Spinal cord (tissue), 10 donors: ENCODE results near the gene PPFIA3. TPM values are rescaled to one million over a fixed set of nuclear protein-coding genes. Genes with fewer than 3 reads are reported as not detected.

Experiments used
- DNase-seq, 6 donors: peaks; one replicate each; pipeline versions ENCODE4 v3.0.0 to v3.0.0-alpha.2; 2013 to 2015; ENCODE audit warnings: low spot score in 6 of 6, low read depth in 4 of 6
- H3K27ac ChIP-seq: one replicate; pipeline ENCODE4 v1.5.1; 2013; ENCODE audit warnings: low read depth, low read length, control low read depth
- H3K27me3 ChIP-seq: one replicate; pipeline ENCODE4 v1.6.1; 2013; ENCODE audit warnings: low read length; ENCODE audit not compliant: control insufficient read depth, insufficient read depth
- H3K36me3 ChIP-seq: one replicate; pipeline ENCODE4 v1.6.1; 2013; ENCODE audit warnings: low read length; ENCODE audit not compliant: control insufficient read depth, insufficient read depth
- H3K4me1 ChIP-seq: one replicate; pipeline ENCODE4 v1.6.1; 2013; ENCODE audit warnings: low read length; ENCODE audit not compliant: control insufficient read depth, insufficient read depth
- H3K4me3 ChIP-seq: one replicate; pipeline ENCODE4 v1.5.1; 2013; ENCODE audit warnings: low read depth, low read length, control low read depth
- H3K9me3 ChIP-seq: one replicate; pipeline ENCODE4 v1.6.1; 2013; ENCODE audit warnings: low read length; ENCODE audit not compliant: control insufficient read depth, insufficient read depth
- WGBS: methylation state at CpG from one replicate; pipeline ENCODE4 v1.1.5; 2013; ENCODE audit warnings: missing lambda C conversion rate; ENCODE audit not compliant: insufficient coverage; 5-methylcytosine and 5-hydroxymethylcytosine counted together
- polyA plus RNA-seq, 2 donors: library from polyadenylated mRNA; unstranded; fragments of 120-200 nt; gene quantifications; one replicate each; pipeline ENCODE4 v1.2.1, GENCODE V29; 2013; ENCODE audit not compliant: insufficient read length in 2 of 2
- total RNA-seq, 2 donors: library from RNA; depleted of rRNA in 1 of 2; stranded (reverse); fragments of 120-200 nt in 1 of 2; fragments of >200 nt in 1 of 2; gene quantifications; one replicate each; pipeline versions ENCODE4 v1.2.3 to v1.2.4, GENCODE V29; 2013 to 2014
- donor health status: healthy.

PPFIA3 gene
- total and polyA plus RNA-seq, 4 donors: 21.1 to 92.2 (median 56.1) TPM

DNA sequence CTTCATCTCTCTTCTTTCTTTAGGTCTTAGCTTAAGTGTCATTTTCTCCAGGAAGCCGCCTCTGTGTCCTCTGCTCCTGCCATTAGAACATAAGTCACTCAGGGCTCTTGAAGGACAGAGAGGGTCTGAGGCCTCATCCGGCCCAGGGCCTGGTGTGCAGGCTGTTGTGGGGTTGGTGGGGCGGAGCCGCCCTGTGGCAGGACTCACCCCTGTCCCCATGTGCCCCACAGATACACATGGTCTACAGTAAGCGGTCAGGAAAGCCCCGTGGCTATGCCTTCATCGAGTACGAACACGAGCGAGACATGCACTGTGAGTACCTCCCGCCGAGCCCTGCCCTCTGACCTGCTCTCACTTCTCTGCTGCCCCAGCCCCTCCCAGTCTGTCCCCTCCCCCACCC is 18.2 kb upstream of the PPFIA3 start:
- H3K4me3 ChIP-seq: no peak overlapping the region
- no peaks in the 10 kb centered on the region for H3K4me1 ChIP-seq
- no peaks in the 10 kb centered on the region for H3K27me3 ChIP-seq
- WGBS: 80% methylated on average over 8 of the region's 12 CpGs
- no peak for DNase-seq
- peaks cover 95% of the 10 kb centered on the region for H3K36me3 ChIP-seq
- no peak overlapping the region for H3K27ac ChIP-seq
- H3K9me3 ChIP-seq: no peaks in the 10 kb centered on the region

DNA sequence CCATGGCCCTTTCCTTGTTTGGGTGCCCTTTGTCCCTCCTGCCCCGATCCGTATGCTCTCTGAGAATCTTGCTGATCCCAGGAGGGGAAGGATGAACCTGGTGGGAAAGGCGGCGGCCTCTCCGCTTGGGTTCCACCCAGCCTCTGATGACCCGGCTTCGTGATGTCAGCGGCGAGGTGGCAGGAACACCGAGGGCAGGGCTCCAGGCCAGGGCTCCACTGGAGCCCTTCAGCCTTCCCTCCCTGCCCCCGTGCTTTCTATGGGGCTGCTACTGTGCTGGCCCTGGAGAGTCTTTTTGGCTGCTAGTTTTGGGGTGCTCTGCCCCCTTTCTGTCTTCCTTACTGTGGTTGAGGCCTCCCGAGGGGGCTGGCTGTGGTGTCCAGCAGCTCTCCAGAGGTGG is 17.0 kb upstream of the PPFIA3 start:
- Histone ChIP-seq H3K4me3 (no peak overlapping the region), H3K36me3 (peaks cover 95% of the 10 kb centered on the region), H3K4me1 (no peaks in the 10 kb centered on the region), H3K27me3 (no peaks in the 10 kb centered on the region), H3K9me3 (no peaks in the 10 kb centered on the region), H3K27ac (no peak overlapping the region)
- no peak for DNase-seq
- 88% methylated on average over 12 of the region's 12 CpGs for WGBS

DNA sequence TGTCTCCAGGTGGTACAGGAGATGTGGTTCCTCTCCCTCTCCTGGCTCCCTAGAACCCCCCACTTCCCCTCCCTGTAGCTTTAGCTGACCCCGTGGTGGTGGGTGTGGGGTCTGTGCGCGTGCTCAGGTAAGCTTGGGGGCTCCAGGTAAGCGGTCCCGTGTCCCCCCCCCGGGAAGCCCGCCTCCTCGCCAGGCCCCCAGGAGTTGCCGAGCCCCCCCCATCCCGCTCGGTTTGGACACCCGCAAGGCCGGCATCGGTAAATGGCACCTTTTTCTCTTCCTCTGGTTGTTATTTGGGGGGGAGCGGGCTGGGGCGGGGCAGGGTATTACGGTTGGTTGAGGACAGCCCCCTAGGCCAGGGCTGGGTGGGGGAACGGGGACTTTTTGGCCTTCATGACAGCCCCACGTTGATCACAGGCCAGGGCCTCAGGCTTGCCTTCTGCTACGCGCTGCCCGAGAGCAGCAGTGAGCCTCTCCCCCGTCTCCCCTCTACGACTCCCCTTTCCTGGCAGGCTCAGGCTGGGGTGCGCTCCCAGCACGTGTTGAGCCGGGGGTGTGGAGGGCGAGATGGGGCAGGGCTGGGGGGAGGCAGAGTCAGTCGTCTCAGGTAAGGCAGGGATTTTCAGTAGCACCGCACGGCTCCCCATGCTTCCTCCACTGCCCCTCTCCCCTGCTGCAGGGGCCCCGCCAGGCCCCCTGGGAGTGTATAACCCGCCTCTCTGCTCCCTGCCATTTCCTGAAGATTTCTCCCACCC is 15.8 kb upstream of the PPFIA3 start:
- Histone ChIP-seq H3K27me3 (no peaks in the 10 kb centered on the region), H3K4me1 (no peaks in the 10 kb centered on the region), H3K27ac (no peak overlapping the region), H3K4me3 (no peak overlapping the region), H3K9me3 (no peaks in the 10 kb centered on the region), H3K36me3 (peaks cover 98% of the 10 kb centered on the region)
- WGBS: 80% methylated on average over 7 of the region's 33 CpGs
- DNase-seq: no peak

DNA sequence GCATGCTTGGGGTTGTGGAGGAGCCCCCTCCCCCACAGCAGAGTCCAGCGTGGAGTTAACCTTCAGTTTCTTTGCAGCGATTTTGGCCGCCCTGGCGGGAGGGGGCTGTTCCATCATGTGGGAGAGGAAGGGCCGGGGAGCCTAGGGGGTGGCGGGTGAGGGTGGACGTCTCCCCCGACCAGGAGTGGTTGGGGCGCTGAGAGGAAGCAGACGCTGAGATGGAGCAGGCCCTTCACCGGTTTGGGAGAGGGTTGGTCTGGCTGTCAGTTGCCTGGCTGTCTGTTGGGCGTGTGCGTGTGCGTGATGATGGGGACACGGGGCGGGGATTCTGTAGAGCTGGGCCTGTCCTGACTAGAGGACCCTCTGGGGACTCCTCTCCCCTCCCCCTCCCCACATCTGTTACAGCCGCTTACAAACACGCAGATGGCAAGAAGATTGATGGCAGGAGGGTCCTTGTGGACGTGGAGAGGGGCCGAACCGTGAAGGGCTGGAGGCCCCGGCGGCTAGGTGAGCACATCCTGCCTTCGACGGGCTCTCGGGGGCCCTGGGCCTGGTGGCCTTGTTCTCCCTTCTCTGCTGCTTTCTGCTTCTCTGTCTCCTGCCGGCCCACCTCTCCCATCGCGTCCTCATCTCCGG is 15.0 kb upstream of the PPFIA3 start:
- Histone ChIP-seq H3K27ac (no peak overlapping the region), H3K4me3 (no peak overlapping the region), H3K4me1 (no peaks in the 10 kb centered on the region), H3K36me3 (peaks cover 97% of the 10 kb centered on the region), H3K9me3 (no peaks in the 10 kb centered on the region), H3K27me3 (no peaks in the 10 kb centered on the region)
- 66% methylated on average over 22 of the region's 30 CpGs for WGBS
- peak in 1 of 6 donors; percentile 23 for DNase-seq

DNA sequence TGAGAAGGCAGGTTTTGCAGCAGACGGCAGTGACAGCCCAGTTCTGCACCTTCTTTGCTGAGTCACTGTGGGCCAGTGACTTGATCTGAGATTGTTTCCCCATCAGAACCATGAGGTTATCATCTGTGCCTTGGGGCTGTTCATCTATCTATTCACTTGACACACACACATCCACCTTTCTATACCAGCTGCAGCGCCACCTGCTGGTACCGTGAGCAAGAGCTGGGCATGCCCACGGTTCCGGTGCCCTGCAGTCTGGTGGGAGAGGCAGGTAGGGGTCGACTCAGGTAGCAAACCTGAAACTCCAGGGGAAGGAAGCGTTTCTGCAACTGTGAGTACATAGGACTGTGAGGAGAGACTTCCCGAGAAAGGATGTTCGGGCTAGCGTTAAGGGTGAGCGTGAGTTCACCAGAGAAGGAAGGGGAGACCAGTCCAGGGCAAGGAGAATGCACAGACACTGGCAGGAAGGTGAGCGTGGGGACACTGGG is 12.7 kb upstream of the PPFIA3 start:
- Histone ChIP-seq H3K4me1 (no peaks in the 10 kb centered on the region), H3K27ac (no peak overlapping the region), H3K9me3 (no peaks in the 10 kb centered on the region), H3K36me3 (peaks cover 79% of the 10 kb centered on the region), H3K4me3 (no peak overlapping the region), H3K27me3 (no peaks in the 10 kb centered on the region)
- DNase-seq: peak in 3 of 6 donors; percentile 22 to 78 (median 60)
- 84% methylated on average over 9 of the region's 12 CpGs for WGBS

DNA sequence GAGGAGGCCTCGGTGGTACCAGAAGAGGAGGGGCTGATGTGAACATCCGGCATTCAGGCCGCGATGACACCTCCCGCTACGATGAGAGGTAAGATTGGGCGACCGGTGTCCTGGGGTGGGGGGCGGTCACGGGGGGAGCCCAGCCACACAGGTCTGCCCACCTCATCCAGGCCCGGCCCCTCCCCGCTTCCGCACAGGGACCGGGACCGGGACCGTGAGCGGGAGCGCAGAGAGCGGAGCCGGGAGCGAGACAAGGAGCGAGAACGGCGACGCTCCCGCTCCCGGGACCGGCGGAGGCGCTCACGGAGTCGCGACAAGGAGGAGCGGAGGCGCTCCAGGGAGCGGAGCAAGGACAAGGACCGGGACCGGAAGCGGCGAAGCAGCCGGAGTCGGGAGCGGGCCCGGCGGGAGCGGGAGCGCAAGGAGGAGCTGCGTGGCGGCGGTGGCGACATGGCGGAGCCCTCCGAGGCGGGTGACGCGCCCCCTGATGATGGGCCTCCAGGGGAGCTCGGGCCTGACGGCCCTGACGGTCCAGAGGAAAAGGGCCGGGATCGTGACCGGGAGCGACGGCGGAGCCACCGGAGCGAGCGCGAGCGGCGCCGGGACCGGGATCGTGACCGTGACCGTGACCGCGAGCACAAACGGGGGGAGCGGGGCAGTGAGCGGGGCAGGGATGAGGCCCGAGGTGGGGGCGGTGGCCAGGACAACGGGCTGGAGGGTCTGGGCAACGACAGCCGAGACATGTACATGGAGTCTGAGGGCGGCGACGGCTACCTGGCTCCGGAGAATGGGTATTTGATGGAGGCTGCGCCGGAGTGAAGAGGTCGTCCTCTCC is 11.5 kb upstream of the PPFIA3 start:
- peaks cover 71% of the 10 kb centered on the region for H3K36me3 ChIP-seq
- no peak overlapping the region for H3K4me3 ChIP-seq
- no peak for DNase-seq
- 95% methylated on average over 89 of the region's 93 CpGs for WGBS
- peaks cover 2% of the 10 kb centered on the region for H3K4me1 ChIP-seq
- H3K9me3 ChIP-seq: no peaks in the 10 kb centered on the region
- H3K27me3 ChIP-seq: no peaks in the 10 kb centered on the region
- H3K27ac ChIP-seq: no peak overlapping the region

DNA sequence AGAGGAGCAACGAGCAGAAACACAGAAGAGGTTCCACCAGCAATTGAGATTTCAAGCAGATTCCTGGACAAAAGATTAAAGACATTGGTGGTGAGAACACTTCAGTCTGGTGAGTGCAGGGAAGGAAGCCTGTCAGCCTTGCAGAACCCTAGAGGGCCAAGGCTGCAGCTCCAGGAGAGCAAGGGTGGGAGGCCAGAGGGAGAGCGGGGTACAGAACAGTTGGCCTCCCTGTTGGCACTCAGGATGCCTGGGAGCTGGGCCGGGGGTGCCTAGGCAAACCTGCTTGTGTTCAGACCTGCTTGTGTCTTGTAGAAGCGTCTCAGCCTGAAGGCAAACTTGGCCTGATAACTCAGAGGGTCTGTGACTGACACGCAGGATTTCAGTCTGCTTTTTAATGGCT is 10.3 kb upstream of the PPFIA3 start:
- no peaks in the 10 kb centered on the region for H3K9me3 ChIP-seq
- 89% methylated on average over 4 of the region's 5 CpGs for WGBS
- H3K27me3 ChIP-seq: no peaks in the 10 kb centered on the region
- H3K36me3 ChIP-seq: peaks cover 58% of the 10 kb centered on the region
- H3K27ac ChIP-seq: no peak overlapping the region
- H3K4me1 ChIP-seq: peaks cover 13% of the 10 kb centered on the region
- H3K4me3 ChIP-seq: no peak overlapping the region
- no peak for DNase-seq

DNA sequence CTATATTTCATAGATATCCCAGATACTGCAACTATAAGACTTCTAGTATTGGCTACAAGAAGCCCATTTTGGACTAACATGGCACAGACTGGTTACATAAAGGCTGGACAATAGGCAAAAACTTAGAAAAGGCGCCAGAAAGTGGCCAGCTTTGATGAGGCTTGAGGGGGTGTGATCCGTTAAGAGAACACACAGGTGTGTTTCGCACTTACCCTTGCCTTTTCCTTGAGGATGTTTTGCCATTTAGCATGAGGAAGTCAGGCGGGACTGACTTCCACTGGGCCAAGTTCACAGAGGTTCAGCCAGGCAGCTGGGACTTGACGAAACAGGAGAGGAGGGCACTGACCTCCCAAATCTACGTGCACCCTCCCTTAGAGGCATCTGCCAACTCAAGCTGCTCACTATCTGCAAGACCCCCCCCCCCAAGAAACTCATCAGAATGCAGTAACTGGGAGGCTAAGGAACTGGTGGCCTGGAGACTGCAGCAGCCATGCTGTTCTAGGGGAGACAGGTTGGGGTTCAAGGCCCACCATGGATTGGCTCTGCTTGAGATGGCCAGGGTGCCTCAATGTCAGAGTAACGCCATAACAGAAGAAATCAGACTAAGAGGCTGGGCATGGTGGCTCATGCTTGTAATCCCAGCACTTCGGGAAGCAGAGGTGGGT is 9.6 kb upstream of the PPFIA3 start:
- DNase-seq: no peak
- H3K27ac ChIP-seq: no peak overlapping the region
- H3K9me3 ChIP-seq: no peaks in the 10 kb centered on the region
- H3K27me3 ChIP-seq: no peaks in the 10 kb centered on the region
- WGBS: 87% methylated on average over 4 of the region's 8 CpGs
- H3K4me1 ChIP-seq: peaks cover 13% of the 10 kb centered on the region
- no peak overlapping the region for H3K4me3 ChIP-seq
- H3K36me3 ChIP-seq: peaks cover 52% of the 10 kb centered on the region

DNA sequence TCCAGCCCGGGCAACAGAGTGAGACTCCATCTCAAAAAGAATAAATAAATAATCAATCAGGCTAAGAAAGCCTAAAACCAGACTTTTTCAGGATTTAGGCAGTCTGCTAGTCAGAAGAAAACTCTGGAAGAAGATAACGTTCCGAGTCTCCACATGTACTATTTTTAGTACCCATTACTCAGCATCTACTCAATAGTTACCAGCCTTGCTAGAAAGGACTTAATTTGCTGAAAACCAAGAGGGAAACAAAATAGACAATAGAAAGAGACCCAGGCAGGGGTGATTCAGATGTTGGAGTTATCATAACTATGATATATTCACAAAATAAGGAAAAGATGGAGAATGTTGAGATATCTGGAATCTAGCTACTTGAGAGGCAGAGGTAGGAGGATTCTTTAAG is 8.8 kb upstream of the PPFIA3 start:
- WGBS: no CpG with 5 or more reads among the region's 3 CpGs
- Histone ChIP-seq H3K4me3 (no peak overlapping the region), H3K4me1 (peaks cover 21% of the 10 kb centered on the region), H3K9me3 (no peaks in the 10 kb centered on the region), H3K36me3 (peaks cover 43% of the 10 kb centered on the region), H3K27ac (no peak overlapping the region), H3K27me3 (no peaks in the 10 kb centered on the region)
- no peak for DNase-seq
